HG02981 (cell line): ENCODE data around the gene PMIS2.

ENCODE experiments used
- ATAC-seq: cut with Tn5 transposase; IDR thresholded peaks from one replicate; pipeline ENCODE4 v1.9.1; 2021; ENCODE audit warnings: mild to moderate bottlenecking, moderate library complexity; ENCODE audit not compliant: unreplicated experiment

Gene PMIS2

GRCh38 chr19:35556025-35556590, 29.9 kb upstream of the PMIS2 start:
- ATAC-seq: no peak

- no peak for ATAC-seq
These were observed 29.0 kb upstream of the PMIS2 start for GRCh38 chr19:35556846-35557538.

GRCh38 chr19:35557539-35558399, 28.2 kb upstream of the PMIS2 start:
- ATAC-seq: no peak

- no peak for ATAC-seq
These were observed 27.3 kb upstream of the PMIS2 start for GRCh38 chr19:35558400-35559280.

DNA sequence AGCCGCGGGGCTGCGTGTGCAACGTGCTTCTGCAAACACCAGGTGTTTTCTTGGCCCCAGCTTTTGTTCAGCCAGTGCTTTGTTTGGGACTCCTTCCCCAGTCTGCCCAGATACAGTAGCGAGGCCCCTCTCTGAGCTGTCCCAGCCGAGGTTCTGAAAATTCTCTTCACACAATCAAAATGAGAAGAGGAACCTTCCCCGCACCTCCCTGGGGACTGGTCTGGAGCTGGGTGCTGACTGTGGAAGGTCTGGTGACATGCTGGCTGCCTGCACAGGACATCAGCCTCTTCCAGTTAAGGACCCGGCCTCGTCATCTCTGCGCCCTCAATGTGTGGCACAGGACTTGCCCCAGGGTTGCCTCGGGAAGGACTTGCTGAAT, 26.7 kb upstream of the PMIS2 start:
- no peak for ATAC-seq

DNA sequence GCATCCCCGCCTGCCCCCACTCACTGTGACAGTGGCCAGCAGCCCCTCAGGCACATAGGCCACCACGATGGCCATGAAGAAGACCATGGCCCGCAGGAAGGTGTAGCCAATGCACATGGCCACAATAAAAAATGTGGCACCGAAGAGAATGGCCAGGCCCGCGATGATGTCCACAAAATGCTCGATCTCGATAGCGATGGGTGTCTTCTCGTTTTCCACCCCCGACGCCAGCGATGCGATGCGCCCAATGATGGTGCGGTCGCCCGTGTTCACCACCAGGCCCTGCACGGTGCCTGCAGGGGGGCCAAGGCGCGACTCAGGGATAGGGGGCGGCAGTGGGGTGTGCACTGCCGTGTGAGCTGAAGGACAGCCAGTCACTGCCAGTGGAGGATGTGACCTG, 26.2 kb upstream of the PMIS2 start:
- no peak for ATAC-seq

- no peak for ATAC-seq
These were observed 25.7 kb upstream of the PMIS2 start for GRCh38 chr19:35560271-35560670.

DNA sequence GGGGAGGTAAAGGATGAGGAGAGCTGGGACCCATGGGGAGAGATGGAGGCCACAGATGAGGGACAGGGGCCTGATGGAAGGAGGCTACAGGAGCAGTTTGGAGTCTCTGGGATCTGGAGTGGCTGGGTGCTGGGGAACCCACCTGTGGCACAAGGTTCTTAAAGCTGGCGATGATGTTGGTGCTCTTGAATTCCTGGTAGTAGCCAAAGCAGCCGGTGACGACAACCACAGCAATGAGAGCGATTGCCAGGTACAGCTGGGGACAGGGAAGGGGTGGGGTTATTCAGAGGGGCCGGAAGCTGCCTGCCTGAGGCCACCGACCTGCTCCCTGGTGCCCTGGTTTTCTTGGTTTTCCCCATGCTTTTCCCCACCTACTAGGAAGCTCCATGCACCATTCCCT, 25.3 kb upstream of the PMIS2 start:
- ATAC-seq: no peak

DNA sequence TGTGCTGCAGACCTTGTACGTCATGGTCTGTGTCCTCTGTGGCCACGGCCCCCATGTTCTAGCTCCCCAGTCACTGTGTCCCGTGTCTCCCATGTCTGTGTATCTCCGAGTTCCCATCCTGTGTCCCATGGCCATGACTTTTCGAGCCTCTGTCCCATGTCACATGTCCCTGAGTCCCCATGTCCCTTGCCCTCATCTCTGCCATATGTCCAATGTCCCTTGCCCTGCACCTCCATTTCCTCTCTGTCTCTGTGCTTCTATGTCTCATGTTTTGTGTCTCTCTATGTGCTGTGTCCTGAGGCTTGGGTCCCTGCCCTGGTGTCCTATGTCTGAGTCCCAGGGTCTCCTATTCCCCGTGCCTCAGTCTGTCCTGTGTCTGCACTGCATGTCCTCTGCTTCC, 24.5 kb upstream of the PMIS2 start:
- ATAC-seq: no peak

DNA sequence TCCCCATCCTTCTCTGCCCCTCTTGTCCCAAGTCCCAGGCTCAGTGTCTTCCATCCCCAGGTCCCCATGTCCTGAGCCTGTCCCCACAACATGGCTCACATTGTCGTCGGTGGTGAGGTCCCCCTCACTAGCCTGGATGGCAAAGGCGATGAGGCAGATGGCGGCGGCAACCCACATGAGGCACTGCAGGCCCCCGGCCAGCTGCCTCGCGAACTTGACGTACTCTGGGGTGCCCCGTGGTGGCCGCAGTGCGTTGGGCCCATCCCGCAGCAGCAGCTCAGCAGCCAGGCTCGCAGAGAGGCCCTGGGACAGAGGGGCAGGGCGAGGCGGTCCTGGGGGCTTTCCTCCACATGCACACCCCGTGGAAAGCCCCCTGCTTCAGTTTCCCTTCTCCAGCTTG, 23.6 kb upstream of the PMIS2 start:
- ATAC-seq: no peak

DNA sequence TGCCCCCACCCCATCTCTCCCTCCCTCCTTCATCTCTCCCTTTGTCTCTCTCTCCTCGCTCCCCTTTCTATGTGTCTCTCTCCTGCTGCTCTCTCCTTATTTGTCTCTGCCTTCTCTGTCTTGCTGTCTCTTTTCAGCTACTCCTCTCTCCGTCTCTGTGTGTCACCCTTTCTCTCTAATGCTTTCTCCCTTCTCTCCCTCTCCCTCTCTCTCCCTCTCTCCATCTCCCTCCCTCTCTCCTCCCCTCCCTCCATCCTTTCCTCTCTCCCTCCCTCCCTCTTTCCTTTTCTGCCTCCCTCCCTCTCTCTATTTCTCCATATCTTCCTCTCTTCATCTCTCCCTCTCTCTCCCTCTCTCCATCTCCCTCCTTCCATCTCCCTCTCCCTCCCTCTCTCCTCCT, 23.2 kb upstream of the PMIS2 start:
- ATAC-seq: no peak

DNA sequence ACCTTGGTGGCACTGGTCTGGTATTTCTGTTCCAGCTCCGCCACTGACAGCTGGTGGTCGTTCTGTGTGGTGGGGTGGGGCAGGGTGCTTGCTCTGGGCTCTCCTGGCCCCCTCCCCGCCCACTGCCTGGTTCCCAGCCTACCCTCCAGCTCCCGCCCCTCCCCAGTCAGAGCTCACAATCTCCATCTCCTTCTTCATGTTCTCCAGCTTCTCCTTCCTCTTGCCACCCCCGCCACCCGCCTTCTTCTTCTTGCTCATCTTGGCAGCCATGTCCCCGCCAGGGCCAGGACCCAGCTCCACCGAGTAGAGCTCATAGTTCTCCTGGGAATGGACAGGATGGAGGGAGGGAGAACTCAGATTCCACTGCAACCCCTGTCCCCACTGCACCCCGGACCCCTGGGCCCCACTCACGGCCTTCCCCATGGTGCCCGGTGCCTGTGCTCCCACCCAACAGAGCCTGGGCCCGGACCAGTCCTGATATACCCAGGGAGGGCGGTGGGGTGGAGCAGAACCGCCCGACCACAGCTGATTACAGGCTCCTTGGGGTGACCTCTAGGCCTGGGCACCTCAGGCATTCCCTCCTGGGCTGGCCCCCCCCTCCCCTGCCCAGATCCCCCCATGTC, 22.7 kb upstream of the PMIS2 start, which contains the start of gene ATP4A:
Gene ATP4A (minus strand): TSS at position 452 of the 623 bp plus-strand sequence. CDS start 29 bp downstream, at position 423.
- ATAC-seq: no peak

DNA sequence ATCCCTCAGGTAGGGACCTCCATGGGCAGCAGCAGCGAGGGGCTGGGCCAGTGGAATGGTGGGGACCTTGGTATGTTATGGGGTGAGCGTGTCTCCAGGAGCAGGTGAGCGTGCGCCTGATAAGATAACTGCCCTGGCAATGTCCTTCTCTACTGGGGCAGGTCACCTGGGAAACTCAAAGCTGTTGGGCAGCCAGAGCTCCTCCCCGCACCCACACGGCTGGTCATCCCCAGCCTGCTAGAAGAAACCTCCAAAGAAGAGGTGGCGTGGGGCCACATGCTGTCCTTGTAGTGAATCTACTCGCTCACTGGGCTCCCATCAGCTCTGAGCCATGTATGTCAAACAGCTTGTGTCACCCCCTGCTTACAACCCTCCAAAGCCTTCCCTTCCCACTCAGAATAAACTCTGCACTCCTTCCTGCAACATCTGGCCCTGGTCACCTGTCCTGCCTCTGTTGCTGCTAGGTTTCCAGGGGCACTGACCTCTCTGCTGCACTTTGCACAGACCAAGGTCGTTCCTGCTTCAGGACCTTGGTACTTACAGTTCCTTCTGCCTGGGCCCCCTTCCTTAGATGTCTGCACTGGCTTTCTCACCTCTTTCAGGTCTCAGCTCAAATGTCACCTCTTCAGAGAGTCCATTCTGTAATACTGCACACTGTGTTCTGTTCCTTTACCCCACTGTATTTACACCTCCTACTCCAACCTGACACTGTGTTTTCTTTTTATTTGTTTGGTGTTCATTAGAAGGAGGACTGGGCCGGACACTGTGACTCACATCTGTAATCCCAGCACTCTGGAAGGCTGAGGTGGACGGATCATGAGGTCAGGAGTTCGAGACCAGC, 20.7 kb upstream of the PMIS2 start:
- no peak for ATAC-seq

DNA sequence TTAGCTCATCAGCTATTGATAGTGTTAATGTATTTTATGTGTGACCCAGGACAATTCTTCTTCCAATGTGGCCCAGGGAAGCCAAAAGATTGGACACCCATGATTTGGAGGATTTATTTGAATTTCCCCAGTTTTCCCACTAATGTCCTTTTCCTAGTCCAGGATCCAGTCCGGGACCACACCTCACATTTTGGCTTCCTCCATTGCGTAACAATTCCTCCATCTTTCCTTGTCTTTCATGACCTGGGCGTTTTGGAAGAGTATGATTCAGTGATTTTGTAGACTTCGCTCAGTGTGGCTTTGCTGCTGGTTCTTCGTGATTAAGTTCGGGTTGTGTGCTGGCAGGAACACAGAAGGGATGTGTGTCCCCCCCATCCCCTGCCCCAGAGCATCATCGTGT, 19.2 kb upstream of the PMIS2 start:
- no peak for ATAC-seq

DNA sequence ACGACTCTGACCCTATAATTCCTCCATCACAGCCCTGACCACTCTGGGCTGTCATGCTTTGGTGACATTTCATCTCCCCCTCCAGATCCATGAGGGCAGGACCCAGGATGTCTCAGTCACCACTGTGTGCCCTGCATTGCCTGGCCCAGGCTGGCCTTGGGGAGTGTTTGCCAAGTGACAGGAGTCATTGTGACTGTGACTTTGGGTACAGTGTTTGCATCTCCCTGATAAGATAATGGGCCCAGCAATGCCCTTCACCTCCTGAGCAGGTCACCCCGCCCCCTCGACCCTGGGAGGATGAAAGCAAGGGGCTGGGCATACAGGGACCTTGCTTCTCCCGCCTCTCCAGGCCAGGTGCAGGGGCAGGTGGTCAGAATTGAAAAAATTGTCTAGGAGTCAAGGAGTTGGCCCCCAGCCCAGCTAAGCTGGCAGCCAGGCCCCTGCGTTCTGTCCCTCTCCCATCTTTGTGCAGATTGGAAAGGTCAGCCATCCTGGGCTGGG, 16.6 kb upstream of the PMIS2 start:
- no peak for ATAC-seq

DNA sequence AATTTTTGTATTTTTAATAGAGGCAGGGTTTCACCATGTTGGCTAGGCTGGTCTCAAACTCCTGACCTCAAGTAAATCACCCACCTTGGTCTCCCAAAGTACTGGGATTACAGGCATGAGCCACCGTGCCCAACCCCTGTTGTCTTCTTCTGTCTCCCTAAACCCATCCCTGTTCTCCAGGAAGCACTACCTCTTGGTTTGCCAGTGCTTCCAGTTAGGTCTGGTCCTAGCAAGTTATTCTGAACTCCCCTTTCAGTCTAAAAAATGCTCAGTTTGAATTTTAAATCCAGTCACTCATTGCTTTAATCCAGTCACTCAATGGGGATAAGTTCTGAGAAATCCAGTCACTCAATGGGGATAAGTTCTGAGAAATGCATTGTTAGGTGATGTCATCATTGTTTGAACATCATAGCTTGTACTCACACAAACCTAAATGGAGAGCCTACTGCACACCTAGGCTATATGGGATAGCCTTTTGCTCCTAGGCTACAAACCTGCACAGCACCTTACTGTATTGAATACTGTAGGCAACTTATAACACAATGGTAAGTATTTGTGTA, 14.5 kb upstream of the PMIS2 start:
- ATAC-seq: no peak

- ATAC-seq: no peak
These were observed 8.1 kb upstream of the PMIS2 start for GRCh38 chr19:35577918-35578317.

GRCh38 chr19:35578707-35579106, 7.3 kb upstream of the PMIS2 start:
- no peak for ATAC-seq

DNA sequence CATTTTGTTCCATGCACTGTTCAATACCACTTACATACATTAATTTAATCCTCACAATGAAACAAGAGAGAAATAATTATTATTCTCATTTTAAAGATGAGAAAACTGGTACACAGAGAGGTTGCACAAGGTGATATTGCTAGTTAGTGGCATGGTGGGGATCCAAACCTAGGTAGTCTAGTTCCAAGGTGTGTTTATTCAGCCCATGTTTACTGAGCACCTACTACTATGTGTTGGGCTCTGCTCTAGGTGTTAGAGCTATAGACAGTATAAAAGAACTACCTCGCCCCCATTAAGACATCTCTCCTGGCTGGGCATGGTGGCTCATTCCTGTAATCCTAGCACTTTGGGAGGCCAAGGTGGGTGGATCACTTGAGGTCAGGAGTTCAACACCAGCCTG, 3.2 kb upstream of the PMIS2 start:
- ATAC-seq: no peak
